ENCODE measurements around the gene KCNK4.
"Not testable (repeated sequence)": the region's sequence is repeated elsewhere in the genome, so short reads cannot be mapped to it uniquely, and the experiment has no call there.

Gene KCNK4

DNA sequence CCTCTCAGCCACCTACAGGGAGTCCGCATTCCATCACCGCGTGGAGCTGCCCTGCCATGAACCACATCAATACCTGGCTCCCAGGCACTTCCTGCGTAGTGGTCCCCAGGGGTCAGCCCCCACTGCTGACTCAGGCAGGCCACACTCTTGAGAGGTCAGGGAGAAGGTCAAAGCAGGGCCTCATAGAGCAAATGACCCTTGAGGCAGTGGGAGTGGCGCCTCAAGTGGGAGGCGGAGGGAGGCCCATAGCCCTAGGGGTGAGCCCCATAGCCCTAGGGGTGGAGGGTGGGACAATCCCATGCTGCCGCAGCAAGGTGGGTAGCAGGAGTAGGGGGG is 31.8 kb downstream of the KCNK4 start:
- in situ Hi-C loops (cut with MboI; ENCODE audit: low sequenced_read_pairs) = no loop called here

- in situ Hi-C loops (cut with MboI; ENCODE audit: low sequenced_read_pairs) = no loop called here
These were observed 32.3 kb downstream of the KCNK4 start for GRCh38 chr11:64323373-64323772.

DNA sequence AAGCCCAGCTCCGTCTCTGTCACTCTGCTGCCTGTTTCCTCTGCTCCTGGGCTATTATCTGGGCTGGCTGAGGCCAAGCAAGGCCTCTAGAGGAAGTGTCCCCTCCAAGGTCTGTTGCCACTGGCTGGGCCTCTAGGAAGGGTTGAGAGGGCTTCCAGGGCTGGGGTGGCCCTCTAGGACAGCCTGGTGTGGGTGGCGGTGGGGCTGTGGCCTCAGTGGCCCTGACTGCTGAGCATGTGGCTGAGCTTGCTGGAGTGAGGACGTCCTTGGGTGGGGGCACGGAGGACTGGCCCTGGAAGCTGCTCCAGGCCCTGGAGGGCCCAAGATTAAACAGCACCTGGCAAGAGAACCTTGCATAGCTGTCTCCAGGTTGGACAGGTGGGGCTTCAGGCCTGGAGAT is 32.9 kb downstream of the KCNK4 start:
- in situ Hi-C loops (cut with MboI; ENCODE audit: low sequenced_read_pairs) = not testable (repeated sequence)

- in situ Hi-C loops (cut with MboI; ENCODE audit: low sequenced_read_pairs) = no loop called here
These were observed 33.8 kb downstream of the KCNK4 start for GRCh38 chr11:64324692-64325469.

GRCh38 chr11:64327375-64327774 is 36.3 kb downstream of the KCNK4 start:
- in situ Hi-C loops (cut with MboI; ENCODE audit: low sequenced_read_pairs) = no loop called here

- in situ Hi-C loops (cut with MboI; ENCODE audit: low sequenced_read_pairs) = no loop called here
These were observed 36.9 kb downstream of the KCNK4 start for GRCh38 chr11:64327993-64328392.

GRCh38 chr11:64330888-64331287 is 39.8 kb downstream of the KCNK4 start:
- in situ Hi-C loops (cut with MboI; ENCODE audit: low sequenced_read_pairs) = no loop called here

GRCh38 chr11:64331569-64332371 is 40.7 kb downstream of the KCNK4 start:
- in situ Hi-C loops (cut with MboI; ENCODE audit: low sequenced_read_pairs) = no loop called here

- in situ Hi-C loops (cut with MboI; ENCODE audit: low sequenced_read_pairs) = no loop called here
These were observed 42.5 kb downstream of the KCNK4 start for GRCh38 chr11:64333556-64333955.

GRCh38 chr11:64334764-64335735 is 43.9 kb downstream of the KCNK4 start:
- in situ Hi-C loops (cut with MboI; ENCODE audit: low sequenced_read_pairs) = no loop called here

DNA sequence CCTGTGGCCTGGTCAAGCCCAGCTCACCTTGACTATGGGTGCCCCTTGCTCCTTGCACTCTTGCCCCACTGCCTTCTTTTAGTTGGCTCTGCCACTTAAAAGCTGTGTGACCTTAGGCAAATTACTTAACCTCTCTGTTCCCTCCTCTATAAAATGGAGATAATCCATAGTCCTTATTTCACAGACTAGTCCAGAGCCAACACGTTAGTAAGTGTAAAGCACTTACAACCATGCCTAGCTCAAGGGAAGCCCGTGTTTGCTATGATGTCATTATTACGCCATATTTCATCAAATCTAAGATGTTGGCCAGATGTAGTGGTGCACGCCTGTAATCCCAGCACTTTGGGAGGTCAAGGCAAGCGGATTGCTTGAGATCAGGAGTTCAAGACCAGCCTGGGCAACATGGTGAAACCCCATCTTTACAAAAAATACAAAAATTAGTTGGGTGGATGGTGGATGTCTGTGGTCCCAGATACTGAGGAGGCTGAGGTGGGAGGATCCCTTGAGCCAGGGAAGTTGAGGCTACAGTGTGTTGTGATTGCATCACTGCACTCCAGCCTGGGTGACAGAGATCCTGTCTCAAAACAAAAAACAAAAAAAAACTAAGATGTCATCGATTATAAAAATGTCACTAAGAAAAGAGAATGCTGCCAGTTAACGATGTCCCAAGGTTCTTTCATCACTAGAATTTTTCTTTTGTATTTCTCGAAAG is 46.6 kb downstream of the KCNK4 start:
- in situ Hi-C loops (cut with MboI; ENCODE audit: low sequenced_read_pairs) = no loop called here

DNA sequence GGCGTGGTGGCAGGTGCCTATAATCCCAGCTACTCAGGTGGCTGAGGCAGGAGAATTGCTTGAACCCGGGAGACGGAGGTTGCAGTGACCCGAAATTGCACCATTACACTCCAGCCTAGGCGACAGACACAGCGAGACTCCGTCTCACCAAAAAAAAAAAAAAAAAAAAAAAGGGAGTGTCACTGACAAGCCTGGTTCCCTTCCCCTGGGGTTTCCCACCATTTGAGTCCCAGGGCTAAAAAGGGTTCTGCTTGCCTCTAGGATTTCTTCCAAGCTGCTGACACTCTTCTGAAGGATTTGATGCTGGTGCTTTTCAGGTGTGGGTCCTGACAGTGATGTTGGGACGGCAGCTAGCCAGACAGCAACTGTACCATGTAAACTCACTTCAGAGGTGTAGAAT is 47.6 kb downstream of the KCNK4 start:
- in situ Hi-C loops (cut with MboI; ENCODE audit: low sequenced_read_pairs) = no loop called here

GRCh38 chr11:64339286-64339685 is 48.2 kb downstream of the KCNK4 start:
- in situ Hi-C loops (cut with MboI; ENCODE audit: low sequenced_read_pairs) = no loop called here

GRCh38 chr11:64339754-64340408 is 48.8 kb downstream of the KCNK4 start, which contains the start of gene CCDC88B:
Gene CCDC88B, plus strand, starts transcription at chr11:64340204. Its CDS starts 63 bp downstream, at chr11:64340267.
- in situ Hi-C loops (cut with MboI; ENCODE audit: low sequenced_read_pairs) = no loop called here

DNA sequence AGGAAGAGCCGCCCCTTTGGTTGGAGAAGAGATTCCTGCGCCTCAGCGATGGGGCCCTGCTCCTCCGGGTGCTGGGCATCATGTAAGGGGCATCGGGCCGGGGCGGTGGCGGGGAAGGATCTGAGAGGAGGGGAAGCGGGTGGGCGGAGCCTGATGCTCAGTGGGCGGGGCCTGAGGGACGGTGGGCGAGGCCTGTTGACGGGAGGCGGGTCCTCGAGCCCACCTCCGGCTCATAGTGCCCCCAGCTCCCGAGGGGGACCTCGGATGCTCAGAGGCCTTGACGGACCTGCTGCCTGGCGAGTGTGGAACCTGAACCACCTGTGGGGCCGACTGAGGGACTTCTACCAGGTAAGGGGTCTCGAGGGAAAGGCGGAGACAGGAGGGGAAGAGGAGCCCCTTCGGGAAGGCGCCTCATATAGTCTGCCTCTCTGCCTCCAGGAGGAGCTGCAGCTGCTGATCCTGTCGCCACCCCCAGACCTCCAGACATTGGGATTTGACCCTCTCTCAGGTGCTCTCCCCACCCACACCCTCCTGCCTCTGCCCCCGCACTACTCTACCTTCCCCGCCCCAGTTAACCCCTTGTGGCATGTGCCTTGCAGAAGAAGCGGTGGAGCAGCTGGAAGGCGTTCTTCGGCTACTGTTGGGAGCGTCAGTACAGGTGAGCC is 49.7 kb downstream of the KCNK4 start:
- in situ Hi-C loops (cut with MboI; ENCODE audit: low sequenced_read_pairs) = no loop called here

- in situ Hi-C loops (cut with MboI; ENCODE audit: low sequenced_read_pairs) = no loop called here
These were observed 50.3 kb downstream of the KCNK4 start for GRCh38 chr11:64341429-64341828.

- in situ Hi-C loops (cut with MboI; ENCODE audit: low sequenced_read_pairs) = no loop called here
These were observed 51.0 kb downstream of the KCNK4 start for GRCh38 chr11:64341851-64342791.

Data from hTERT RPE-1 (cell line).